GM12878 (cell line): Measurements from ENCODE around the gene TPPP3. TPM values are rescaled to one million over a fixed set of nuclear protein-coding genes. Genes with fewer than 3 reads are reported as not detected.

ENCODE experiments used
- CBX5 ChIP-seq: sonication (generic); IDR thresholded peaks from 2 replicates; pipeline ENCODE4 v1.6.1; 2016; ENCODE audit warnings: low read depth, moderate library complexity, mild to moderate bottlenecking, inconsistent platforms
- SPI1 ChIP-seq: IDR thresholded peaks from 2 replicates; pipeline ENCODE4 v1.6.1; 2011; ENCODE audit warnings: low read depth, mild to moderate bottlenecking, low read length, moderate library complexity, borderline replicate concordance; ENCODE audit not compliant: insufficient read depth
- polyA plus RNA-seq, 11 experiments: library from polyadenylated mRNA; depleted of rRNA in 4 of 11; unstranded in 6 of 11; stranded (reverse) in 5 of 11; fragments of >200 nt; fragmentation: Nextera tagmentation in 4 of 11; fragmentation: Illumina TruSeq in 1 of 11; extraction: Ambion mirVana in 4 of 11; extraction: Trizol in 1 of 11; gene quantifications; 1 replicate in 1 of 11; 2 replicates in 10 of 11; pipeline versions ENCODE4 v1.2.1 to v1.2.3, GENCODE V29; 2011 to 2016; ENCODE audit warnings: inconsistent platforms in 2 of 11, missing spikeins in 2 of 11, low read depth in 1 of 11
- small RNA-seq: library from RNA; depleted of rRNA; stranded (forward); fragments of <200 nt; gene quantifications from one replicate; pipeline ENCODE3, GENCODE V24; 2014
- total RNA-seq, 4 experiments: library from RNA; depleted of rRNA in 3 of 4; stranded (reverse); fragments of >200 nt in 3 of 4; fragmentation: Illumina TruSeq in 1 of 4; extraction: Trizol in 1 of 4; gene quantifications; 2 replicates each; pipeline versions ENCODE4 v1.2.1 to v1.2.3, GENCODE V29; 2013 to 2021
- TF ChIP-seq, protein P1 (sequence below): fragments of 450-650 bp; IDR thresholded peaks from 2 replicates; pipeline ENCODE4 v1.6.1; 2017; ENCODE audit warnings: antibody characterized with exemption, mild to moderate bottlenecking, moderate library complexity

The TPPP3 gene
- total and polyA plus RNA-seq, 10 of the 15 experiments (the other 5 are each of a cell fraction or from before 2014, with no cell fraction given): 0.14 TPM; not detected in 9

- no peak for TF ChIP-seq CBX5
- TF ChIP-seq, protein P1, sequence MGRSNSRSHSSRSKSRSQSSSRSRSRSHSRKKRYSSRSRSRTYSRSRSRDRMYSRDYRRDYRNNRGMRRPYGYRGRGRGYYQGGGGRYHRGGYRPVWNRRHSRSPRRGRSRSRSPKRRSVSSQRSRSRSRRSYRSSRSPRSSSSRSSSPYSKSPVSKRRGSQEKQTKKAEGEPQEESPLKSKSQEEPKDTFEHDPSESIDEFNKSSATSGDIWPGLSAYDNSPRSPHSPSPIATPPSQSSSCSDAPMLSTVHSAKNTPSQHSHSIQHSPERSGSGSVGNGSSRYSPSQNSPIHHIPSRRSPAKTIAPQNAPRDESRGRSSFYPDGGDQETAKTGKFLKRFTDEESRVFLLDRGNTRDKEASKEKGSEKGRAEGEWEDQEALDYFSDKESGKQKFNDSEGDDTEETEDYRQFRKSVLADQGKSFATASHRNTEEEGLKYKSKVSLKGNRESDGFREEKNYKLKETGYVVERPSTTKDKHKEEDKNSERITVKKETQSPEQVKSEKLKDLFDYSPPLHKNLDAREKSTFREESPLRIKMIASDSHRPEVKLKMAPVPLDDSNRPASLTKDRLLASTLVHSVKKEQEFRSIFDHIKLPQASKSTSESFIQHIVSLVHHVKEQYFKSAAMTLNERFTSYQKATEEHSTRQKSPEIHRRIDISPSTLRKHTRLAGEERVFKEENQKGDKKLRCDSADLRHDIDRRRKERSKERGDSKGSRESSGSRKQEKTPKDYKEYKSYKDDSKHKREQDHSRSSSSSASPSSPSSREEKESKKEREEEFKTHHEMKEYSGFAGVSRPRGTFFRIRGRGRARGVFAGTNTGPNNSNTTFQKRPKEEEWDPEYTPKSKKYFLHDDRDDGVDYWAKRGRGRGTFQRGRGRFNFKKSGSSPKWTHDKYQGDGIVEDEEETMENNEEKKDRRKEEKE: no peak
- no peak for TF ChIP-seq SPI1
Observed at GRCh38 chr16:67341250-67341649, 52.0 kb downstream of the TPPP3 start (continued).

Small RNA genes lying within 50 kb of the gene (small RNA-seq; reads per million reads assigned to genes)
- gene RNU1-123P: not detected

Other genes starting within 250 kb of the TPPP3 start
Only the 7 nearest of the 21 such genes appear.
- 0.93 and 2.6 TPM in 2 replicates for gene PLEKHG4, start 114.0 kb downstream of the TPPP3 start, total RNA-seq (2014; rRNA removed)
- 0.69 and 0.98 TPM in 2 replicates for gene PLEKHG4, start 114.0 kb downstream of the TPPP3 start, total RNA-seq (2014; rRNA removed; fragmentation: Illumina TruSeq; extraction: Trizol)
- 1.0 and 3.1 TPM in 2 replicates for gene PLEKHG4, start 114.0 kb downstream of the TPPP3 start, total RNA-seq (2021)
- gene PLEKHG4, start 114.0 kb downstream of the TPPP3 start, polyA plus RNA-seq (2011; rRNA removed): 0.59 and 1.4 TPM in 2 replicates
- gene PLEKHG4, start 114.0 kb downstream of the TPPP3 start, polyA plus RNA-seq (2014; fragmentation: Illumina TruSeq; extraction: Trizol): 0.54 TPM in 1 of 2 replicates, not detected in the other
- gene PLEKHG4, start 114.0 kb downstream of the TPPP3 start, polyA plus RNA-seq (2014; fragmentation: Nextera tagmentation; extraction: Ambion mirVana): under 1 TPM; 0.14 to 0.24 TPM
- 1.7 and 1.8 TPM in 2 replicates for gene PLEKHG4, start 114.0 kb downstream of the TPPP3 start, polyA plus RNA-seq (2014; rRNA removed)
- gene PLEKHG4, start 114.0 kb downstream of the TPPP3 start, polyA plus RNA-seq (2016; fragmentation: Nextera tagmentation; extraction: Ambion mirVana): 1 to 10 TPM in 1 of 2 experiments, under 1 TPM in 1; 0.64 to 1.1 TPM
- gene KCTD19, start 66.8 kb downstream of the TPPP3 start, total RNA-seq (2014; rRNA removed): 5.2 and 5.5 TPM in 2 replicates
- gene KCTD19, start 66.8 kb downstream of the TPPP3 start, total RNA-seq (2014; rRNA removed; fragmentation: Illumina TruSeq; extraction: Trizol): 4.0 and 4.1 TPM in 2 replicates
- 4.9 and 5.2 TPM in 2 replicates for gene KCTD19, start 66.8 kb downstream of the TPPP3 start, total RNA-seq (2021)
- gene KCTD19, start 66.8 kb downstream of the TPPP3 start, polyA plus RNA-seq (2011; rRNA removed): 1.2 and 2.0 TPM in 2 replicates
- gene KCTD19, start 66.8 kb downstream of the TPPP3 start, polyA plus RNA-seq (2014; fragmentation: Illumina TruSeq; extraction: Trizol): 6.3 and 7.7 TPM in 2 replicates
- 1 to 10 TPM; 1.6 to 2.5 TPM for gene KCTD19, start 66.8 kb downstream of the TPPP3 start, polyA plus RNA-seq (2014; fragmentation: Nextera tagmentation; extraction: Ambion mirVana)
- 8.0 and 8.9 TPM in 2 replicates for gene KCTD19, start 66.8 kb downstream of the TPPP3 start, polyA plus RNA-seq (2014; rRNA removed)
- gene KCTD19, start 66.8 kb downstream of the TPPP3 start, polyA plus RNA-seq (2016; fragmentation: Nextera tagmentation; extraction: Ambion mirVana): 1 to 10 TPM; 3.0 to 3.8 TPM
- gene LRRC36, start 66.7 kb downstream of the TPPP3 start, total RNA-seq (2014; rRNA removed): 0.45 and 0.71 TPM in 2 replicates
- gene LRRC36, start 66.7 kb downstream of the TPPP3 start, total RNA-seq (2014; rRNA removed; fragmentation: Illumina TruSeq; extraction: Trizol): 0.92 and 2.0 TPM in 2 replicates
- gene LRRC36, start 66.7 kb downstream of the TPPP3 start, total RNA-seq (2021): 0.66 and 1.9 TPM in 2 replicates
- 0.40 and 0.64 TPM in 2 replicates for gene LRRC36, start 66.7 kb downstream of the TPPP3 start, polyA plus RNA-seq (2011; rRNA removed)
- gene LRRC36, start 66.7 kb downstream of the TPPP3 start, polyA plus RNA-seq (2014; fragmentation: Illumina TruSeq; extraction: Trizol): 0.75 and 1.3 TPM in 2 replicates
- gene LRRC36, start 66.7 kb downstream of the TPPP3 start, polyA plus RNA-seq (2014; fragmentation: Nextera tagmentation; extraction: Ambion mirVana): under 1 TPM; 0.69 to 0.79 TPM
- gene LRRC36, start 66.7 kb downstream of the TPPP3 start, polyA plus RNA-seq (2014; rRNA removed): 1.2 and 2.2 TPM in 2 replicates
- gene LRRC36, start 66.7 kb downstream of the TPPP3 start, polyA plus RNA-seq (2016; fragmentation: Nextera tagmentation; extraction: Ambion mirVana): under 1 TPM in 1 of 2 experiments, not detected in 1; 0.55 TPM
- gene ZDHHC1, start 23.0 kb upstream of the TPPP3 start, total RNA-seq (2014; rRNA removed): 0.93 and 1.2 TPM in 2 replicates
- gene ZDHHC1, start 23.0 kb upstream of the TPPP3 start, total RNA-seq (2014; rRNA removed; fragmentation: Illumina TruSeq; extraction: Trizol): 0.31 TPM in 1 of 2 replicates, not detected in the other
- gene ZDHHC1, start 23.0 kb upstream of the TPPP3 start, total RNA-seq (2021): 0.53 and 0.77 TPM in 2 replicates
- 0.07 TPM in 1 of 2 replicates, not detected in the other for gene ZDHHC1, start 23.0 kb upstream of the TPPP3 start, polyA plus RNA-seq (2011; rRNA removed)
- 0.24 and 0.78 TPM in 2 replicates for gene ZDHHC1, start 23.0 kb upstream of the TPPP3 start, polyA plus RNA-seq (2014; fragmentation: Illumina TruSeq; extraction: Trizol)
- not detected for gene ZDHHC1, start 23.0 kb upstream of the TPPP3 start, polyA plus RNA-seq (2014; fragmentation: Nextera tagmentation; extraction: Ambion mirVana)
- 0.83 and 1.1 TPM in 2 replicates for gene ZDHHC1, start 23.0 kb upstream of the TPPP3 start, polyA plus RNA-seq (2014; rRNA removed)
- gene ZDHHC1, start 23.0 kb upstream of the TPPP3 start, polyA plus RNA-seq (2016; fragmentation: Nextera tagmentation; extraction: Ambion mirVana): 1 to 10 TPM in 1 of 2 experiments, under 1 TPM in 1; 0.55 to 1.0 TPM
- gene HSD11B2, start 37.6 kb upstream of the TPPP3 start, total RNA-seq (2014; rRNA removed): 0.28 TPM in 1 of 2 replicates, not detected in the other
- 0.22 TPM in 1 of 2 replicates, not detected in the other for gene HSD11B2, start 37.6 kb upstream of the TPPP3 start, total RNA-seq (2014; rRNA removed; fragmentation: Illumina TruSeq; extraction: Trizol)
- 0.16 and 0.18 TPM in 2 replicates for gene HSD11B2, start 37.6 kb upstream of the TPPP3 start, total RNA-seq (2021)
- gene HSD11B2, start 37.6 kb upstream of the TPPP3 start, polyA plus RNA-seq (2011; rRNA removed): 0.19 and 0.20 TPM in 2 replicates
- gene HSD11B2, start 37.6 kb upstream of the TPPP3 start, polyA plus RNA-seq (2014; fragmentation: Illumina TruSeq; extraction: Trizol): 0.34 and 1.5 TPM in 2 replicates
- gene HSD11B2, start 37.6 kb upstream of the TPPP3 start, polyA plus RNA-seq (2014; fragmentation: Nextera tagmentation; extraction: Ambion mirVana): not detected
- 0.09 and 0.28 TPM in 2 replicates for gene HSD11B2, start 37.6 kb upstream of the TPPP3 start, polyA plus RNA-seq (2014; rRNA removed)
- gene HSD11B2, start 37.6 kb upstream of the TPPP3 start, polyA plus RNA-seq (2016; fragmentation: Nextera tagmentation; extraction: Ambion mirVana): under 1 TPM; 0.10 to 0.31 TPM
- 72.4 and 73.8 TPM in 2 replicates for gene ATP6V0D1, start 87.7 kb upstream of the TPPP3 start, total RNA-seq (2014; rRNA removed)
- gene ATP6V0D1, start 87.7 kb upstream of the TPPP3 start, total RNA-seq (2014; rRNA removed; fragmentation: Illumina TruSeq; extraction: Trizol): 41.8 and 50.2 TPM in 2 replicates
- gene ATP6V0D1, start 87.7 kb upstream of the TPPP3 start, total RNA-seq (2021): 67.7 and 71.6 TPM in 2 replicates
- 24.5 and 56.5 TPM in 2 replicates for gene ATP6V0D1, start 87.7 kb upstream of the TPPP3 start, polyA plus RNA-seq (2011; rRNA removed)
- 35.1 and 72.2 TPM in 2 replicates for gene ATP6V0D1, start 87.7 kb upstream of the TPPP3 start, polyA plus RNA-seq (2014; fragmentation: Illumina TruSeq; extraction: Trizol)
- 10 to 100 TPM; 28.1 to 30.2 TPM for gene ATP6V0D1, start 87.7 kb upstream of the TPPP3 start, polyA plus RNA-seq (2014; fragmentation: Nextera tagmentation; extraction: Ambion mirVana)
- 69.0 and 81.4 TPM in 2 replicates for gene ATP6V0D1, start 87.7 kb upstream of the TPPP3 start, polyA plus RNA-seq (2014; rRNA removed)
- gene ATP6V0D1, start 87.7 kb upstream of the TPPP3 start, polyA plus RNA-seq (2016; fragmentation: Nextera tagmentation; extraction: Ambion mirVana): 100 to 1,000 TPM; 126 to 141 TPM
- not detected in 2 replicates for gene AGRP, start 90.0 kb upstream of the TPPP3 start, total RNA-seq (2014; rRNA removed)
- gene AGRP, start 90.0 kb upstream of the TPPP3 start, total RNA-seq (2014; rRNA removed; fragmentation: Illumina TruSeq; extraction: Trizol): not detected in 2 replicates
- gene AGRP, start 90.0 kb upstream of the TPPP3 start, total RNA-seq (2021): not detected in 2 replicates
- gene AGRP, start 90.0 kb upstream of the TPPP3 start, polyA plus RNA-seq (2011; rRNA removed): not detected in 2 replicates
- gene AGRP, start 90.0 kb upstream of the TPPP3 start, polyA plus RNA-seq (2014; fragmentation: Illumina TruSeq; extraction: Trizol): not detected in 2 replicates
- under 1 TPM; 0.16 to 0.34 TPM for gene AGRP, start 90.0 kb upstream of the TPPP3 start, polyA plus RNA-seq (2014; fragmentation: Nextera tagmentation; extraction: Ambion mirVana)
- 0.27 TPM in 1 of 2 replicates, not detected in the other for gene AGRP, start 90.0 kb upstream of the TPPP3 start, polyA plus RNA-seq (2014; rRNA removed)
- gene AGRP, start 90.0 kb upstream of the TPPP3 start, polyA plus RNA-seq (2016; fragmentation: Nextera tagmentation; extraction: Ambion mirVana): under 1 TPM; 0.72 to 0.75 TPM